Measurements from ENCODE around the gene PPP1R37. TPM values are rescaled to one million over a fixed set of nuclear protein-coding genes. Genes with fewer than 3 reads are reported as not detected.
A peak's percentile ranks its signal among the peaks of the same experiment; 100 is the strongest.

Gene PPP1R37
- total and polyA plus RNA-seq, 2 of the 8 experiments (the other 6 are each of a cell fraction or from before 2014, with no cell fraction given): 14.6 to 25.7 TPM

GRCh38 chr19:45075301-45076028, 17.5 kb upstream of the PPP1R37 start:
- peak in 1 of 2 experiments; percentile 80 for DNase-seq (ENCODE audit: low read depth in 1 of 2, low spot score in 2 of 2)
- Histone ChIP-seq H3K36me3 (ENCODE audit: control insufficient read depth in 2 of 4, insufficient read depth in 4 of 4, low read length in 3 of 4) (peaks cover 0 to 22% (median 10%) of the 10 kb centered on the region in 4 experiments; a peak in 6 of 8 replicates), H3K4me1 (replicated peaks in 1 of 4; ENCODE audit: control insufficient read depth in 3 of 4, insufficient read depth in 4 of 4, low read length in 3 of 4) (peaks cover 13 to 31% (median 16%) of the 10 kb centered on the region in 4 experiments; a peak in 6 of 7 replicates), H3K14ac (ENCODE audit: insufficient read length) (no peak overlapping the region), H3K4me3 (ENCODE audit: extremely low read depth in 1 of 4, insufficient read depth in 2 of 4, low read depth in 3 of 4, low read length in 4 of 4) (peak overlapping the region; percentile 66 to 88 (median 71)), H4K5ac (ENCODE audit: insufficient read length, low read depth, low read length) (no peak overlapping the region), H4K91ac (replicated peaks; ENCODE audit: insufficient read length, low read length) (peak overlapping the region; percentile 22), H3K9ac (replicated peaks in 1 of 4; ENCODE audit: extremely low read depth in 1 of 4, low read depth in 3 of 4, low read length in 3 of 4) (peak overlapping the region in 3 of 4 experiments; percentile 48 to 77 (median 59); a peak in 5 of 7 replicates), H3K9me3 (ENCODE audit: insufficient read depth in 2 of 2, low read depth in 1 of 2, low read length in 1 of 2) (no peaks in the 10 kb centered on the region), H2AK5ac (ENCODE audit: low read depth, low read length) (no peak overlapping the region), H2BK20ac (ENCODE audit: low read length) (no peak overlapping the region), H3K18ac (ENCODE audit: extremely low read depth, low read length) (no peak overlapping the region; the same call in 1 of the 2 replicates), H3K79me1 (ENCODE audit: low read depth, low read length) (no peaks in the 10 kb centered on the region), H2BK12ac (ENCODE audit: low read depth, low read length) (no peak overlapping the region), H2AFZ (ENCODE audit: low read length) (no peak overlapping the region), H3K27ac (ENCODE audit: low read depth, low read length) (peak overlapping the region; percentile 28; the same call in 1 of the 2 replicates), H2BK5ac (ENCODE audit: low read depth, low read length) (peak overlapping the region; percentile 78; the same call in 1 of the 2 replicates), H4K20me1 (replicated peaks in 1 of 2; ENCODE audit: control insufficient read depth in 1 of 2, insufficient read depth in 2 of 2, low read length in 2 of 2) (peaks cover 2 to 4% of the 10 kb centered on the region in 2 experiments), H3K79me2 (ENCODE audit: control insufficient read depth in 1 of 2, insufficient read depth in 2 of 2, low read length in 2 of 2) (peaks cover 0 to 12% of the 10 kb centered on the region in 2 experiments; a peak in 2 of 4 replicates), H3K23ac (ENCODE audit: insufficient read length) (no peak overlapping the region), H3K27me3 (replicated peaks in 1 of 4; ENCODE audit: control insufficient read depth in 3 of 4, extremely low read depth in 1 of 4, insufficient read depth in 3 of 4, low read length in 3 of 4) (no peaks in the 10 kb centered on the region), H4K8ac (ENCODE audit: extremely low read depth, insufficient read depth, low read length) (no peak overlapping the region), H3K56ac (replicated peaks; ENCODE audit: insufficient read length, low read depth, low read length) (no peak overlapping the region), H2BK15ac (ENCODE audit: low read length) (no peak overlapping the region; the same call in 1 of the 2 replicates), H3K4ac (replicated peaks; ENCODE audit: insufficient read length, low read depth, low read length) (no peak overlapping the region), H3K4me2 (ENCODE audit: insufficient read depth in 1 of 2, low read depth in 2 of 2, low read length in 2 of 2) (peak overlapping the region; percentile 93 to 99), H2BK120ac (replicated peaks; ENCODE audit: low read depth, low read length) (no peak overlapping the region), H3K23me2 (ENCODE audit: low read depth, low read length) (peaks cover 17% of the 10 kb centered on the region)
- 2% methylated on average over 12 of the region's 26 CpGs; no CpG with 5 or more reads in 1 of the 2 experiments for WGBS, 2 experiments (ENCODE audit: extremely low coverage in 1 of 2, insufficient coverage in 1 of 2, insufficient read length in 1 of 2, insufficient replicate concordance in 2 of 2, low coverage in 1 of 2, low lambda C conversion rate in 2 of 2, missing lambda C conversion rate in 1 of 2)
- ChIA-PET CTCF (ENCODE audit: partially characterized antibody) (interaction anchor here (0.7 to 2.3 kb wide), 9 partner anchors 9 to 77 kb away, joined by 3 to 12 read pairs (median 6); no protein-coding TSS in a partner anchor), POLR2A (ENCODE audit: partially characterized antibody) (interaction anchor here (0.6 to 8.5 kb wide), 20 partner anchors 8 to 171 kb away, joined by 3 to 230 read pairs (median 4); partner anchors contain the start of gene PPP1R37)
- FAIRE-seq: no peak
- TF ChIP-seq CTCF (IDR thresholded peaks at IDR 0.05; ENCODE audit: control extremely low read depth in 1 of 3, insufficient read depth in 1 of 3, low read depth in 1 of 3, low read length in 3 of 3): no peak
- no peak for TF ChIP-seq SRF (IDR thresholded peaks at IDR 0.05; ENCODE audit: low read depth, low read length)
- no peak for TF ChIP-seq EP300 (IDR thresholded peaks at IDR 0.05; ENCODE audit: borderline replicate concordance in 1 of 2, low read depth in 2 of 2, low read length in 2 of 2)
- no peak for TF ChIP-seq E2F6 (IDR thresholded peaks at IDR 0.05)
- no peak for TF ChIP-seq TAF1 (IDR thresholded peaks at IDR 0.05; ENCODE audit: low read depth, low read length)
- TF ChIP-seq SAP30 (IDR thresholded peaks at IDR 0.05; ENCODE audit: insufficient read depth, insufficient replicate concordance, low read length): peak; percentile 71
- TF ChIP-seq TAF7 (optimal IDR thresholded peaks at IDR 0.05; ENCODE audit: borderline replicate concordance, low read depth, low read length): no peak
